ENCODE measurements around the gene EMX2. TPM values are rescaled to one million over a fixed set of nuclear protein-coding genes. Genes with fewer than 3 reads are reported as not detected.

EMX2 gene
- total and polyA plus RNA-seq, 2 experiments from 2014 or later, result not detected

DNA sequence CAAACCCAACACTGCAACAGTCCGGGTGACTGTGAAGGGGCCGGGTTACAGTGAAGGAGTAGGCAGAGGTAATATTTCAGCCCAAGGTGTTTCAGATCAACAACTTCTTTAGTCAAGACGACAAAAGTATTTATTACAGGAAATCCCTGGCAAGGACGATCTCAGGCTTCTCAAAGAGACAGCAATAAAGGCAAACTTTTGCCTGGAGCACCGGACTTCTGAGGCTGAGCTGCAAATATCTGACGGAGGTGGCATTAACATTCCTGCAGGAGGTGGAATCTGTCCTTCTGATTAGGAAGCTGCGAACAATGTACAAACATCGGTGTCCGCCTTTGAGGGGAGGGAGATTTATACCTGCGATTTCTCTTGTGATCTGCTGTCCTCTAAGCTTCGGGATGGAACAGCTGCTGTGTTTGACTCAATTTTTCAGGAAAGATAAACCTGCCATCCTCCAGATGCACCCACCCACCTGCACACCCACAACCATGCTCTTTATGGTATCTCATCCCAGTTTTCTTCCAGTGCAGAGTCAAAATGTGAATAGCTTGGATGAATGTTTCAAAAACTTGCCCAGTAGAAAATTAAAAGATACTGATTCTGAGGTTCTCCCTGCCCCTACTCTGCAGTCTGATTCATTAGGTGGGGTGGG is 32.1 kb downstream of the EMX2 start:
- DNase-seq (ENCODE audit: low spot score), result peak; percentile 12

DNA sequence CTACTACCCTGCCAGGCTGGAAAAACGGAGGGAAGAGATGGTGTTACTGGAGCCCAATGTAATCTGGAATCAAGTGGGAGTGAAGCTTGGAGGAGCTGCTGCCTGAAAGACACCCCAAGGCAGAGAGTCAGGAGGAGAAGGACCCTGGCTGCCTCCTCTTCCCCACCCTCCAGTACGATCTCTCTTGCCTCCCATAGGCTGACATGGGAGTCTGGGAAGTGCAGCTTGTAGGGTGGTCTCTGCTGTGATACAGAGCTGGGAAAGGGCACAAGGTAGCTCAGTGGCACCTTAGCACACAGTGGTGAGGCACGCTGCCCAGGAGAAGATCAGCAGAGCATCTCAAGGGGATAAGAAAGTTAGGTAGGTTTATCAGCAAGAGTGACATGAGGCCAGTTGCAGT is 35.9 kb downstream of the EMX2 start:
- Histone ChIP-seq H3K9me2 (replicated peaks; ENCODE audit: insufficient read depth) (no peaks in the 10 kb centered on the region), H3K36me3 (replicated peaks; ENCODE audit: insufficient read depth, low read depth) (no peaks in the 10 kb centered on the region), H3K4me2 (no peak overlapping the region), H3K79me2 (no peaks in the 10 kb centered on the region), H3K4me3 (no peak overlapping the region), H3K4me1 (ENCODE audit: insufficient read depth) (no peaks in the 10 kb centered on the region), H3K27me3 (peaks cover 27% of the 10 kb centered on the region), H3K9me3 (ENCODE audit: low read depth) (no peaks in the 10 kb centered on the region), H3K27ac (no peak overlapping the region), H4K20me1 (ENCODE audit: insufficient read depth, poor library complexity, severe bottlenecking) (no peaks in the 10 kb centered on the region), H2AFZ (no peak overlapping the region)
- no peak for DNase-seq (ENCODE audit: low spot score)
- 88% methylated on average over 3 of the region's 3 CpGs for whole genome bisulfite sequencing (ENCODE audit: low lambda C conversion rate, missing lambda C conversion rate)
- TF ChIP-seq, protein P1, sequence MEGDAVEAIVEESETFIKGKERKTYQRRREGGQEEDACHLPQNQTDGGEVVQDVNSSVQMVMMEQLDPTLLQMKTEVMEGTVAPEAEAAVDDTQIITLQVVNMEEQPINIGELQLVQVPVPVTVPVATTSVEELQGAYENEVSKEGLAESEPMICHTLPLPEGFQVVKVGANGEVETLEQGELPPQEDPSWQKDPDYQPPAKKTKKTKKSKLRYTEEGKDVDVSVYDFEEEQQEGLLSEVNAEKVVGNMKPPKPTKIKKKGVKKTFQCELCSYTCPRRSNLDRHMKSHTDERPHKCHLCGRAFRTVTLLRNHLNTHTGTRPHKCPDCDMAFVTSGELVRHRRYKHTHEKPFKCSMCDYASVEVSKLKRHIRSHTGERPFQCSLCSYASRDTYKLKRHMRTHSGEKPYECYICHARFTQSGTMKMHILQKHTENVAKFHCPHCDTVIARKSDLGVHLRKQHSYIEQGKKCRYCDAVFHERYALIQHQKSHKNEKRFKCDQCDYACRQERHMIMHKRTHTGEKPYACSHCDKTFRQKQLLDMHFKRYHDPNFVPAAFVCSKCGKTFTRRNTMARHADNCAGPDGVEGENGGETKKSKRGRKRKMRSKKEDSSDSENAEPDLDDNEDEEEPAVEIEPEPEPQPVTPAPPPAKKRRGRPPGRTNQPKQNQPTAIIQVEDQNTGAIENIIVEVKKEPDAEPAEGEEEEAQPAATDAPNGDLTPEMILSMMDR (IDR thresholded peaks at IDR 0.05; ENCODE audit: poor library complexity), result no peak
- no peak for TF ChIP-seq EZH2phosphoT487 (IDR thresholded peaks at IDR 0.05; ENCODE audit: low read depth, severe bottlenecking, unreplicated experiment)
- no peak for TF ChIP-seq EZH2 (IDR thresholded peaks at IDR 0.05; ENCODE audit: borderline replicate concordance)

More for the DNA sequence above, 32.1 kb downstream of the EMX2 start:
- TF ChIP-seq, protein P1 (IDR thresholded peaks at IDR 0.05; ENCODE audit: poor library complexity), result no peak
- TF ChIP-seq EZH2phosphoT487 (IDR thresholded peaks at IDR 0.05; ENCODE audit: low read depth, severe bottlenecking, unreplicated experiment) (no peak), EZH2 (IDR thresholded peaks at IDR 0.05; ENCODE audit: borderline replicate concordance) (no peak)
- Histone ChIP-seq H2AFZ (no peak overlapping the region), H3K9me3 (ENCODE audit: low read depth) (no peaks in the 10 kb centered on the region), H3K79me2 (no peaks in the 10 kb centered on the region), H3K4me1 (ENCODE audit: insufficient read depth) (no peaks in the 10 kb centered on the region), H3K27ac (peak overlapping the region; percentile 55), H3K4me3 (no peak overlapping the region), H3K4me2 (peak overlapping the region; percentile 23), H3K36me3 (replicated peaks; ENCODE audit: insufficient read depth, low read depth) (no peaks in the 10 kb centered on the region), H4K20me1 (ENCODE audit: insufficient read depth, poor library complexity, severe bottlenecking) (no peaks in the 10 kb centered on the region), H3K27me3 (peaks cover 41% of the 10 kb centered on the region), H3K9me2 (replicated peaks; ENCODE audit: insufficient read depth) (no peaks in the 10 kb centered on the region)
- 22% methylated on average over 11 of the region's 11 CpGs for WGBS (ENCODE audit: low lambda C conversion rate, missing lambda C conversion rate)

DNA sequence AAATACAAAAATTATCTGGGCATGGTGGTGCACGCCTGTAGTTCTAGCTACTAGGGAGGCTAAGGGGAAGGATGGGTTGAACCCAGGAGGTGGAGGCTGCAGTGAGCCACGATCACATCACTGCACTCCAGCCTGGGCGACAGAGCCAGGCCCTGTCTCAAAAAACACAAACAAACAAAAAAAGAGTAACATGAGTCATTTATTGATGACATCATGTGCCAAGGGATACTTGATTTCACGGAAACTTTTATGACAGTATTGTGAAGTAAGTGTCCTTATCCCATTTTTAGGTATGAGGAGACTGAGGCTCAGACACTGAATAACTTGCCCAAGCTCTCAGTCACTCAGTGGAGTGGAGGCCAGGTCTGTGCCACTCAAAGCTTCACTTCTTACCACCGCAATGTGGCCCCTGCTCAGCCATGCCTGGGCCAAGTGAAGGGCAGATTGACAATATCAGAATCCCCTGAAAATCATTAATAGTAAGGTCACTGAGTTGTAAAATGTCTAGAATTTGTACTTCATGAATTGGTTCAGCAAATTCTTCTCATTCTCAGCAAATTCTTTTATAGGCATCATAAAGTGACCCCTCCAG is 36.5 kb downstream of the EMX2 start:
- Histone ChIP-seq H4K20me1 (ENCODE audit: insufficient read depth, poor library complexity, severe bottlenecking) (no peaks in the 10 kb centered on the region), H3K4me2 (no peak overlapping the region), H3K4me3 (no peak overlapping the region), H3K4me1 (ENCODE audit: insufficient read depth) (no peaks in the 10 kb centered on the region), H3K27ac (no peak overlapping the region), H3K9me3 (ENCODE audit: low read depth) (no peaks in the 10 kb centered on the region), H3K36me3 (replicated peaks; ENCODE audit: insufficient read depth, low read depth) (no peaks in the 10 kb centered on the region), H2AFZ (no peak overlapping the region), H3K79me2 (no peaks in the 10 kb centered on the region), H3K9me2 (replicated peaks; ENCODE audit: insufficient read depth) (no peaks in the 10 kb centered on the region), H3K27me3 (peaks cover 27% of the 10 kb centered on the region)
- DNase-seq (ENCODE audit: low spot score), result no peak
- WGBS (ENCODE audit: low lambda C conversion rate, missing lambda C conversion rate), result 83% methylated on average over 5 of the region's 5 CpGs
- TF ChIP-seq EZH2 (IDR thresholded peaks at IDR 0.05; ENCODE audit: borderline replicate concordance) (no peak), EZH2phosphoT487 (IDR thresholded peaks at IDR 0.05; ENCODE audit: low read depth, severe bottlenecking, unreplicated experiment) (no peak)
- TF ChIP-seq, protein P1 (IDR thresholded peaks at IDR 0.05; ENCODE audit: poor library complexity), result no peak

All from hepatocyte (in vitro differentiated cells).